Central memory CD8-positive, alpha-beta T cell (primary cell): Measurements from ENCODE around the gene FBXO45.
A peak's percentile ranks its signal among the peaks of the same experiment; 100 is the strongest.
"Not testable (repeated sequence)": the region's sequence is repeated elsewhere in the genome, so short reads cannot be mapped to it uniquely, and the experiment has no call there.

Source experiments
- ATAC-seq: fragments of 150-1000 bp; cut with Tn5 transposase; replicated peaks from 2 replicates; pipeline ENCODE4 v1.10.0; 2022; ENCODE audit warnings: mild to moderate bottlenecking, moderate FRiP score, moderate number of reproducible peaks; ENCODE audit not compliant: poor library complexity, severe bottlenecking; ENCODE audit errors: extremely low read depth
- DNase-seq, 2 donors: peaks; one replicate each; pipeline ENCODE4 v3.0.0; 2021; ENCODE audit warnings: low spot score in 2 of 2
- H3K27ac Mint-ChIP-seq: one replicate; pipeline ENCODE4 v1.8.0; 2022; ENCODE audit warnings: low read depth, mild to moderate bottlenecking, moderate library complexity, mixed read lengths
- H3K27me3 Mint-ChIP-seq: one replicate; pipeline ENCODE4 v1.8.0; 2022; ENCODE audit warnings: mixed read lengths
- H3K36me3 Mint-ChIP-seq: one replicate; pipeline ENCODE4 v1.8.0; 2022; ENCODE audit warnings: mild to moderate bottlenecking, moderate library complexity, mixed read lengths; ENCODE audit not compliant: insufficient read depth
- H3K4me1 Mint-ChIP-seq: one replicate; pipeline ENCODE4 v1.8.0; 2022; ENCODE audit warnings: mixed read lengths
- H3K4me3 Mint-ChIP-seq: one replicate; pipeline ENCODE4 v1.8.0; 2022; ENCODE audit warnings: mild to moderate bottlenecking, moderate library complexity, mixed read lengths
- H3K9me3 Mint-ChIP-seq: one replicate; pipeline ENCODE4 v1.8.0; 2022; ENCODE audit warnings: mixed read lengths

FBXO45 gene

DNA sequence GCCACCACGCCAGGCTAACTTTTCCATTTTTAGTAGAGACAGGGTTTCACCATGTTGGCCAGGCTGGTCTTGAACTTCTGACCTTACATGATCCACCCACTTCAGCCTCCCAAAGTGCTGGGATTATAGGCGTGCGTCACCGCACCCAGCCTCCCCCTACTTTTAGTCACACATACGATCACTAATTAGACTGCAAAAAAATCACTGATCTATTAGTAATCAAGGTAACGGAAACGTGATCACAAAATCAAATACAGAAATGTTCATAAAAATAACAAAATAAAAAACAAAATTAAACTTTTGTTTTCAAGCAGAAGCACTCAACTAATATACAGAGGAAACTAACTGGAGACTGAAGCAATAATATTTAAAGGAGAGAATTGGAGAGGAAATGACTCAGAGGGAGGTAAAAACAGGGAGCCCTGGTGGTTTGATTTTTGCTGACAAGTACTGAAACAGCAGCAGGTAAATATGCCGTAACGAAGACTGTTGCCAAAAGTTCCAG is 4.7 kb upstream of the FBXO45 start:
- peaks cover 14% of the 10 kb centered on the region for H3K4me1 Mint-ChIP-seq
- no peak for ATAC-seq
- H3K4me3 Mint-ChIP-seq: no peak overlapping the region
- no peaks in the 10 kb centered on the region for H3K9me3 Mint-ChIP-seq
- peaks cover 17% of the 10 kb centered on the region for H3K36me3 Mint-ChIP-seq
- DNase-seq: no peak
- H3K27ac Mint-ChIP-seq: no peak overlapping the region
- no peaks in the 10 kb centered on the region for H3K27me3 Mint-ChIP-seq

GRCh38 chr3:196569003-196569516 is 600 bp downstream of the FBXO45 start:
- ATAC-seq: peak; percentile 66
- peak overlapping the region; percentile 84 for H3K4me3 Mint-ChIP-seq
- H3K4me1 Mint-ChIP-seq: peaks cover 17% of the 10 kb centered on the region
- no peaks in the 10 kb centered on the region for H3K9me3 Mint-ChIP-seq
- H3K27ac Mint-ChIP-seq: peak overlapping the region; percentile 56
- H3K36me3 Mint-ChIP-seq: peaks cover 11% of the 10 kb centered on the region
- no peaks in the 10 kb centered on the region for H3K27me3 Mint-ChIP-seq
- DNase-seq: peak; percentile 38 to 39

GRCh38 chr3:196570332-196570731 is 1.9 kb downstream of the FBXO45 start:
- not testable (repeated sequence) for DNase-seq, H3K27me3 Mint-ChIP-seq, H3K27ac Mint-ChIP-seq, ATAC-seq, H3K9me3 Mint-ChIP-seq
- peaks cover 26% of the 10 kb centered on the region for H3K4me1 Mint-ChIP-seq
- H3K4me3 Mint-ChIP-seq: peak overlapping the region; percentile 84
- H3K36me3 Mint-ChIP-seq: peaks cover 11% of the 10 kb centered on the region

GRCh38 chr3:196572389-196572788 is 3.9 kb downstream of the FBXO45 start:
- H3K9me3 Mint-ChIP-seq: no peaks in the 10 kb centered on the region

GRCh38 chr3:196585044-196585757 is 16.7 kb downstream of the FBXO45 start:
- Mint-ChIP-seq H3K27ac (peak overlapping the region; percentile 67), H3K4me3 (no peak overlapping the region), H3K9me3 (no peaks in the 10 kb centered on the region), H3K27me3 (no peaks in the 10 kb centered on the region), H3K4me1 (peaks cover 7% of the 10 kb centered on the region), H3K36me3 (peaks cover 19% of the 10 kb centered on the region)
- DNase-seq (no peak), ATAC-seq (no peak)

More at GRCh38 chr3:196572389-196572788, 3.9 kb downstream of the FBXO45 start:
- H3K4me1 Mint-ChIP-seq: peaks cover 26% of the 10 kb centered on the region
- H3K27me3 Mint-ChIP-seq: no peaks in the 10 kb centered on the region
- no peak overlapping the region for H3K4me3 Mint-ChIP-seq
- H3K27ac Mint-ChIP-seq: no peak overlapping the region
- ATAC-seq (no peak), DNase-seq (no peak)
- H3K36me3 Mint-ChIP-seq: peaks cover 4% of the 10 kb centered on the region

GRCh38 chr3:196590279-196590678 is 21.8 kb downstream of the FBXO45 start:
- Mint-ChIP-seq H3K9me3 (no peaks in the 10 kb centered on the region), H3K36me3 (peaks cover 5% of the 10 kb centered on the region), H3K27ac (no peak overlapping the region), H3K27me3 (no peaks in the 10 kb centered on the region), H3K4me1 (no peaks in the 10 kb centered on the region), H3K4me3 (no peak overlapping the region)
- no peak for ATAC-seq
- no peak for DNase-seq

GRCh38 chr3:196596355-196596754 is 27.9 kb downstream of the FBXO45 start:
- no peak for ATAC-seq
- H3K27me3 Mint-ChIP-seq: peaks cover 11% of the 10 kb centered on the region
- no peak for DNase-seq
- no peaks in the 10 kb centered on the region for H3K36me3 Mint-ChIP-seq
- no peak overlapping the region for H3K4me3 Mint-ChIP-seq
- no peaks in the 10 kb centered on the region for H3K9me3 Mint-ChIP-seq
- H3K4me1 Mint-ChIP-seq: no peaks in the 10 kb centered on the region
- H3K27ac Mint-ChIP-seq: peak overlapping the region; percentile 36

DNA sequence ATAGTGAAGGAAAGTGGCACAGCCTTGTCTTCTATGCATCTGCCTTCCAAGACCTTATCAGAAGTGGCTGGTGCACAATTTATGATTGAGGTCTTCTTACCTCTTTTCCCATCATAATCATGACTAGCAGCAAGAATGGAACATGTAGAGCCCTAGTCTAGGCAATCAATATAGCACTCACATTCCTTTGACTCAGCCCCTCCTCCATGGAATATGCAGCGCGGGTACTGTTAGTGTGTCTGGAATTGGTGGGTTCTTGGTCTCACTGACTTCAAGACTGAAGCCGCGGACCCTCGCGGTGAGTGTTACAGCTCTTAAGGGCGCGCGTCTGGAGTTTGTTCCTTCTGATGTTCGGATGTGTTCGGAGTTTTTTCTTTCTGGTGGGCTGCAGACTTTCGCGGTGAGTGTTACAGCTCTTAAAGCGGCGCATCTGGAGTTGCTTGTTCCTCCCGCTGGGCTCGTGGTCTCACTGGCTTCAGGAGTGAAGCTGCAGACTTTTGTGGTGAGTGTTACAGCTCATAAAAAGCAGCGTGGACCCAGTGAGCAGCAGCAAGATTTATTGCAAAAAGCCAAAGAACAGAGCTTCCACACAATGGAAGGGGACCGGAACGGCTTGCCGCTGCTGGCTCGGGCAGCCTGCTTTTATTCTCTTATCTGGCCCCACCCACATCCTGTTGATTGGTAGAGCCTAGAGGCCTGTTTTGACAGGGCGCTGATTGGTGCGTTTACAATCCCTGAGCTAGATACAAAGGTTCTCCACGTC is 29.7 kb downstream of the FBXO45 start:
- H3K4me3 Mint-ChIP-seq, H3K27ac Mint-ChIP-seq: not testable (repeated sequence)

DNA sequence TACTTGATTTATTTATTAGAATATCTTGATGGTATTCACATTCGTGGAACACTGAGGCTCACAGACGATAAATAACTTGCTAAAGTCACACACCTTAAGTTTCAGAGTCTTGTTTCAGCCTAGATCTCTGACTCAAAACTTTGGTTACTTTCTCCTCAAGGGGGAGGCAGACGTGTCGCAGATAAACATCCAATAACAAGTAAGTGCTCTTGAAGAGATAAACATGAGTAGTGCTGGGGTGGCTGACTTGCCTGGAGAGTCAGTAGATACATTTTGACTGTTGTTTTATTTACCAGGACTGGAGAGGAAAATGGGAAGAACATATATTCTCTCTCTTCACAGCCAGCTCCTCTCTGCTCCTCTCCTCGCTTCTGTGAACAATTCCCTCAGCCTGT is 31.3 kb downstream of the FBXO45 start:
- no peak for DNase-seq
- no peaks in the 10 kb centered on the region for H3K4me1 Mint-ChIP-seq
- H3K9me3 Mint-ChIP-seq: no peaks in the 10 kb centered on the region
- peaks cover 11% of the 10 kb centered on the region for H3K27me3 Mint-ChIP-seq
- no peak for ATAC-seq
- no peak overlapping the region for H3K4me3 Mint-ChIP-seq
- no peaks in the 10 kb centered on the region for H3K36me3 Mint-ChIP-seq
- no peak overlapping the region for H3K27ac Mint-ChIP-seq

More for the DNA sequence above, 29.7 kb downstream of the FBXO45 start:
- not testable (repeated sequence) for H3K9me3 Mint-ChIP-seq, ATAC-seq, H3K36me3 Mint-ChIP-seq, DNase-seq, H3K4me1 Mint-ChIP-seq
- H3K27me3 Mint-ChIP-seq: peaks cover 11% of the 10 kb centered on the region

DNA sequence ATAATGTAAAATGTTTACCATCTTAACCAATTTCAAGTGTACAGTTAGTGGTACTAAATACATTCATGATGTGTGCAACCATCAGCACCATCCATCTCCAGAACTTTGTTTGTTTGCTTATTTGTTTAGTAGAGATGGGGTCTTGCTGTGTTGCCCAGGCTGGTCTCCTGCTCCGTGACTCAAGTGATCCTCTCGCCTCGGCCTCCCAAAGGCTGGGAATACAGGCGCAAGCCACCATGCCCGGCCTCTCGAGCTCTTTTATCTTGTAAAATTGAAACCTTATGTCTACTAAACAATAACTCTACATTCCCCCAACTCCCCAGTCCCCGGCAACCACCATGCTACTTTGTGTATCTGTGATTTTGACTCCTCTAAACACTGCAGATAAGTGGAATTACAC is 31.9 kb downstream of the FBXO45 start:
- Mint-ChIP-seq H3K27me3 (peaks cover 11% of the 10 kb centered on the region), H3K27ac (no peak overlapping the region), H3K4me1 (no peaks in the 10 kb centered on the region), H3K36me3 (no peaks in the 10 kb centered on the region), H3K4me3 (no peak overlapping the region), H3K9me3 (no peaks in the 10 kb centered on the region)
- ATAC-seq: no peak
- DNase-seq: no peak

DNA sequence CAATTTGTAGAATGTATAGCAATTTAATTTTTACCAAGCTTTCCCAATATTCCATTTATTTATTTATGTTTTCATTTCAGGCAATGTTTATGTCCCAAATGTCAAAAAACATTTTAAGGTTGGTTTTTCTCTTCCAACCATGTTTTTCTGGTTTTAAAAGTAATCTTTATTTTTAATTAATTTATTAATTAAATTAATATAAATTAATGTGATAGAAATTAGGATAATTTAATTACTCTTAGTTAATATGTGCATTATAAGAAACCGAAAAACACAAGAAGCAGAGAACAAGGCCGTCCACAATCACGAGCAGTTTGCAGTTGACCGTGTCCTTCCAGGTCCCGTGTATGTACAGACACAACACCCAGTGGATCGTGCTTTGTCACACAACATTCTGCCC is 34.2 kb downstream of the FBXO45 start:
- Mint-ChIP-seq H3K4me1 (no peaks in the 10 kb centered on the region), H3K27me3 (no peaks in the 10 kb centered on the region), H3K4me3 (no peak overlapping the region), H3K9me3 (no peaks in the 10 kb centered on the region), H3K27ac (no peak overlapping the region), H3K36me3 (no peaks in the 10 kb centered on the region)
- ATAC-seq: no peak
- DNase-seq: no peak

DNA sequence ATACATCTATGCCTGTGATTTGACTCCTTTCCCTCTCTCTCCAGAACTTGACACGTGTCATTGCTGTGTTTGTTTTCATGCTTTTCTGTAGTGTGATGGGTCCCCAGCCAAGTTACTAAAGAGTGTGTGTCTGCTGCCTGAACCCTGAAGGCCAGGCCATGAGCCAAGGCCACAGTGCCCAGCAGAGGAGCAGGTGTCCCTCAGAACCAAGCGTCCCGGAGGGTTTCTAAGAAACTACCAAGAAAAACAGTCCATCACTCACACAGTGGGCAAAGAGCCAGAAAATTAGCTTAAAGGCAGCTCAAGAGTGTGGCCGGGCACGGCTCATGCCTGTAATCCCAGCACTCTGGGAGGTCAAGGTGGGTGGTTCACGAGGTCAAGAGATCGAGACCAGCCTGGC is 35.2 kb downstream of the FBXO45 start:
- no peak overlapping the region for H3K27ac Mint-ChIP-seq
- ATAC-seq: no peak
- no peak overlapping the region for H3K4me3 Mint-ChIP-seq

DNA sequence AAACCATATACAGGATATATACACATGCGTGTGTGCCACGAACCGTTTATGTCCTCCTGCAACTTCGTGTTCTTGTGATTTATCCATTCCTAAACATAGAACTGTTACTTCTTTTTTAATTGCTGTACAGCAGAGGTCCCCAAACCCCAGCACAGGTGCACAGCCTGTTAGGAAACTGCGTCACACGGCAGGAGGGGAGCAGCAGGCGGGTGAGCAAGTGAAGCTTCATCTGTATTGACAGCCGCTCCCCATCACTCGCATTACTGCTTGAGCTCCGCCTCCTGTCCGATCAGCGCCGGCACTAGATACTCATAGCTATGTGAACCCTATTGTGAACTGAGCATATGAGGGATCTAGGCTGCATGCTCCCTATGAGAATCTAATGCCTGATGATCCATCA is 36.1 kb downstream of the FBXO45 start:
- Mint-ChIP-seq H3K9me3 (no peaks in the 10 kb centered on the region), H3K36me3 (no peaks in the 10 kb centered on the region), H3K4me3 (no peak overlapping the region), H3K27ac (no peak overlapping the region), H3K4me1 (peaks cover 10% of the 10 kb centered on the region), H3K27me3 (no peaks in the 10 kb centered on the region)
- ATAC-seq (peak; percentile 40), DNase-seq (no peak)

More for the DNA sequence above, 35.2 kb downstream of the FBXO45 start:
- Mint-ChIP-seq H3K9me3 (no peaks in the 10 kb centered on the region), H3K4me1 (peaks cover 2% of the 10 kb centered on the region), H3K27me3 (no peaks in the 10 kb centered on the region), H3K36me3 (no peaks in the 10 kb centered on the region)
- no peak for DNase-seq
